Measurements from ENCODE around the gene NUDT3.

NUDT3 gene

DNA sequence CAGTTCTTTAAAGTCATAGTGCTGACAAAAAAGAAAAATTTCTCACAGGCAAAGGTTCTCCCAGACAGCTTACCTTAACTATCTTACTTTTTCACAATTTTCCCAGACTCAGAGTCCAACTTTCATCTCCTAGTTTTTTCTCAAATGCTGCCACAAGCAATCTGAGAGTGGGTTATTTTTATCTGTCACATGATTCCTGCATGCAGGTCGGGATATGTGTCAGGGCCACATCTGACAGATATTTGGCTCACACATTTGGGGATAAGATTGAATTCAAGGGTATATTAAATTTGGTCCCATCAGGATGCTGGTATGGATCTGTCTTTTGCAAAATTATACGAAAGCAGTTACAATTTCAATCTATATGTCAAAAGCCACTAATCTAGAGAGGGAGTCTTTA, 93.5 kb downstream of the NUDT3 start:
- peaks cover 0 to 82% (median 28%) of the 10 kb centered on the region in 4 donors for H3K4me1 ChIP-seq
- no peaks in the 10 kb centered on the region for H3K9me3 ChIP-seq
- no peak for DNase-seq
- no peak overlapping the region for H3K4me3 ChIP-seq
- TF ChIP-seq, protein P1, sequence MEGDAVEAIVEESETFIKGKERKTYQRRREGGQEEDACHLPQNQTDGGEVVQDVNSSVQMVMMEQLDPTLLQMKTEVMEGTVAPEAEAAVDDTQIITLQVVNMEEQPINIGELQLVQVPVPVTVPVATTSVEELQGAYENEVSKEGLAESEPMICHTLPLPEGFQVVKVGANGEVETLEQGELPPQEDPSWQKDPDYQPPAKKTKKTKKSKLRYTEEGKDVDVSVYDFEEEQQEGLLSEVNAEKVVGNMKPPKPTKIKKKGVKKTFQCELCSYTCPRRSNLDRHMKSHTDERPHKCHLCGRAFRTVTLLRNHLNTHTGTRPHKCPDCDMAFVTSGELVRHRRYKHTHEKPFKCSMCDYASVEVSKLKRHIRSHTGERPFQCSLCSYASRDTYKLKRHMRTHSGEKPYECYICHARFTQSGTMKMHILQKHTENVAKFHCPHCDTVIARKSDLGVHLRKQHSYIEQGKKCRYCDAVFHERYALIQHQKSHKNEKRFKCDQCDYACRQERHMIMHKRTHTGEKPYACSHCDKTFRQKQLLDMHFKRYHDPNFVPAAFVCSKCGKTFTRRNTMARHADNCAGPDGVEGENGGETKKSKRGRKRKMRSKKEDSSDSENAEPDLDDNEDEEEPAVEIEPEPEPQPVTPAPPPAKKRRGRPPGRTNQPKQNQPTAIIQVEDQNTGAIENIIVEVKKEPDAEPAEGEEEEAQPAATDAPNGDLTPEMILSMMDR (IDR thresholded peaks at IDR 0.05) = no peak
- no peaks in the 10 kb centered on the region for H3K27me3 ChIP-seq
- no peak overlapping the region for H3K27ac ChIP-seq
- intact Hi-C loops (cut with DNase I; ENCODE audit: low total_unique reads) = no loop called here
- peaks cover 4 to 7% (median 7%) of the 10 kb centered on the region in 3 donors for H3K36me3 ChIP-seq

DNA sequence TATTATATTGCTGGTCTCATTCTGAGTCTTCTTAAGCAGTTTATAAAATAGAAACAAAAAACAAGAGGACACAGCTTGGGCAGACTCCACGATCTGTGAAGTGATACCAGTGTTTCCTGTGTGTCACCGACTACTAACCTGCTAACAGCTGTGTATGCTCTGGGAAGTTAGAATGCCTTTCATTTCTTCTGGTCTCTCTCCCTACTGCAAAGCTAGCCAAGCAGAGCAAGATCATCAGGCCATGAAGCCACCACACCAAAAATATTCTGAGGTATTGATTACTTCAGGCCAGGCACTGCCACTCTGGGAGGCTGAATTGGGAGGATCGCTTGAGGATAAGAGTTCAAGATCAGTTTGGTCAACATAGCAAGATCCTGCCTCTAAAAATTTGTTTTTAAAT, 96.7 kb downstream of the NUDT3 start:
- no peak overlapping the region for H3K4me3 ChIP-seq
- intact Hi-C loops (cut with DNase I; ENCODE audit: low total_unique reads) = no loop called here
- no peaks in the 10 kb centered on the region for H3K9me3 ChIP-seq
- no peak overlapping the region for H3K27ac ChIP-seq
- TF ChIP-seq, protein P1 (IDR thresholded peaks at IDR 0.05) = no peak
- no peak for DNase-seq
- H3K4me1 ChIP-seq = peaks cover 0 to 50% (median 14%) of the 10 kb centered on the region in 4 donors
- H3K36me3 ChIP-seq = peaks cover 18 to 33% (median 26%) of the 10 kb centered on the region in 3 donors
- H3K27me3 ChIP-seq = no peaks in the 10 kb centered on the region

DNA sequence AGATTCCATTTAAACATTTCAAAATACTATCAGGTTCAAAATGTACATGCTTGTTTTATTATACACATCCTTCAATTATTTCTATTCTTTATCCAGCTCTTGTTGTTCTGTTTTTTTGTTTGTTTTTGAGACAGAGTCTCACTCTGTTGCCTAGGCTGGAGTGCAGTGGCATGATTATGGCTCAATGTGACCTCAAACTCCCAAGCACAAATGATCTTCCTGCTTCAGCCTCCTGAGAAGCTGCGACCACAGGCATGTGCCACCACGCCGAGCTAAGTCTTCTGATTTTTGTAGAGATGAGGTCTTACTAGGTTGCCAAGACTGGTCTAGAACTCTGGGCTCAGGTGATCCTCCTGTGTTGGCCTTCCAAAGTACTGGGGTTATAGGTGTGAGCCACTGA, 99.5 kb downstream of the NUDT3 start:
- no peak overlapping the region for H3K27ac ChIP-seq
- H3K27me3 ChIP-seq = no peaks in the 10 kb centered on the region
- H3K4me1 ChIP-seq = peaks cover 0 to 31% (median 1%) of the 10 kb centered on the region in 4 donors
- no peak overlapping the region for H3K4me3 ChIP-seq
- intact Hi-C loops (cut with DNase I; ENCODE audit: low total_unique reads) = no loop called here
- TF ChIP-seq, protein P1 (IDR thresholded peaks at IDR 0.05) = no peak
- H3K9me3 ChIP-seq = no peaks in the 10 kb centered on the region
- peaks cover 23 to 39% (median 29%) of the 10 kb centered on the region in 3 donors for H3K36me3 ChIP-seq
- DNase-seq = no peak

DNA sequence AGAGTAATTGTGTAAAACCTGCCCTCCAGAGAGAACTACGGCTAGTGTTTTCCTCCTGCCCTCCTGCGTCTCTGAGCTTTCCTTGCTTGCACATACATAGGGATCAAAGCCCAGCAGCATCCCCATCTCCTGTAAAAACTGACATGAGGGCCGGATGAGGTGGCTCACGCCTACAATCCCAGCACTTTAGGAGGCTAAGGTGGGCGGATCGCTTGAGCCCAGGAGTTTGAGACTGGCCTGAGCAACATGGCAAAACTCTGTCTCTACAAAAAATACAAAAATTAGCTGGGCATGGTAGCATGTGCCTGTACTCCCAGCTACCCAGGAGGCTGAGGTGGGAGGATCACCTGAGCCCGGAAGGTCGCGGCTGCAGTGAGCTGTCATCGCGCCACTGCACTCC, 103.3 kb downstream of the NUDT3 start:
- Histone ChIP-seq H3K4me3 (no peak overlapping the region), H3K36me3 (peaks cover 20 to 42% (median 24%) of the 10 kb centered on the region in 3 donors), H3K27me3 (no peaks in the 10 kb centered on the region), H3K27ac (no peak overlapping the region), H3K9me3 (no peaks in the 10 kb centered on the region), H3K4me1 (peaks cover 0 to 10% (median 0%) of the 10 kb centered on the region in 4 donors)
- TF ChIP-seq, protein P1 (IDR thresholded peaks at IDR 0.05) = no peak
- intact Hi-C loops (cut with DNase I; ENCODE audit: low total_unique reads) = no loop called here
- DNase-seq = no peak

DNA sequence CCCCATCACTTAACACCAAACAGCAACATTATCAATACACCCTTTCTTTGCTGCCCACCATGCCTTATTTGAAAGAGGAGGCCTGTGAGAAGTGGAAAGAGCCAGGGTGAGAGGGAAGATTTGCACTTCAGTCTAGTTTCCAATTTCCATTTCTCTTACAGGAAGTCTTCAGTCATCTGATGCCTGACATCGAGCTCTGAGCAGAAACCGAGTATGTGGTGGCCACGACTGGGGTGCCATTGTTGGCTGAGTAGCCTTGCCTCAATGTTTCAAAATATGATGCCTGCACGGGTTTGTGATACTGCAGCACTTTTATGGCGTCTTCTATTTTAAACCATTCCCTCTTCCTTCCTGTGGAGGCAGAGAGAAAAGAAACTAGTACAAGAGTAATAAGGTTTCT, 103.9 kb downstream of the NUDT3 start:
- H3K27ac ChIP-seq = no peak overlapping the region
- intact Hi-C loops (cut with DNase I; ENCODE audit: low total_unique reads) = no loop called here

More for the DNA sequence above, 103.9 kb downstream of the NUDT3 start:
- Histone ChIP-seq H3K4me1 (peaks cover 0 to 16% (median 0%) of the 10 kb centered on the region in 4 donors), H3K36me3 (peaks cover 16 to 36% (median 18%) of the 10 kb centered on the region in 3 donors), H3K4me3 (no peak overlapping the region), H3K27me3 (no peaks in the 10 kb centered on the region), H3K9me3 (no peaks in the 10 kb centered on the region)
- TF ChIP-seq, protein P1 (IDR thresholded peaks at IDR 0.05) = no peak
- no peak for DNase-seq
